PC-9 (cell line): ENCODE measurements around the gene PGF.

Source experiments
- EZH2 ChIP-seq: fragments of 200-600 bp; sonication (generic); IDR thresholded peaks from 2 replicates; pipeline ENCODE4 v1.8.0; 2017; ENCODE audit warnings: antibody characterized with exemption, low read depth
- TF ChIP-seq, protein P1 (sequence below): fragments of 200-600 bp; sonication (generic); conservative IDR thresholded peaks from 2 replicates; pipeline ENCODE4 v1.6.1; 2017; ENCODE audit warnings: mixed run types, antibody characterized with exemption, mild to moderate bottlenecking, moderate library complexity

DNA sequence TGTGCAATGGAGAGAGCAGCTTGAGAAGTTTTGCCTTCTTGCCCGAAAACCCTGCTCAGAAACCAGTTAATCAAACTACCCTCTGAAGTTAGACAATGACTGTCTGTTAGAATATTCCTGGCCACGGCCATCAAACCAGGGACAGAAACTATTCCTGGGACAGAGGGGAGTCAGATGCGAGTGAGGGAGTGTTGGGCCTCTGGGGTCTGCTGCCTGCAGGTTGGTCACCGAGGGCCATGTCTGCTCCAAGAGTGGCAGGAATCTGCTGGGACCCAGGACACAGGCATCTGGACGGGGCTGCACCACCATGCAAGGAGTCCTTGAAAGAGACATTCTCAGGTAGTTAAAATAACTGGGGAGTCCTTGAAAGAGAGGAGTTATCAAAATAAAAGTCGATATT, 30.4 kb upstream of the PGF start:
- TF ChIP-seq, protein P1, sequence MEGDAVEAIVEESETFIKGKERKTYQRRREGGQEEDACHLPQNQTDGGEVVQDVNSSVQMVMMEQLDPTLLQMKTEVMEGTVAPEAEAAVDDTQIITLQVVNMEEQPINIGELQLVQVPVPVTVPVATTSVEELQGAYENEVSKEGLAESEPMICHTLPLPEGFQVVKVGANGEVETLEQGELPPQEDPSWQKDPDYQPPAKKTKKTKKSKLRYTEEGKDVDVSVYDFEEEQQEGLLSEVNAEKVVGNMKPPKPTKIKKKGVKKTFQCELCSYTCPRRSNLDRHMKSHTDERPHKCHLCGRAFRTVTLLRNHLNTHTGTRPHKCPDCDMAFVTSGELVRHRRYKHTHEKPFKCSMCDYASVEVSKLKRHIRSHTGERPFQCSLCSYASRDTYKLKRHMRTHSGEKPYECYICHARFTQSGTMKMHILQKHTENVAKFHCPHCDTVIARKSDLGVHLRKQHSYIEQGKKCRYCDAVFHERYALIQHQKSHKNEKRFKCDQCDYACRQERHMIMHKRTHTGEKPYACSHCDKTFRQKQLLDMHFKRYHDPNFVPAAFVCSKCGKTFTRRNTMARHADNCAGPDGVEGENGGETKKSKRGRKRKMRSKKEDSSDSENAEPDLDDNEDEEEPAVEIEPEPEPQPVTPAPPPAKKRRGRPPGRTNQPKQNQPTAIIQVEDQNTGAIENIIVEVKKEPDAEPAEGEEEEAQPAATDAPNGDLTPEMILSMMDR: no peak
- no peak for TF ChIP-seq EZH2
